IMR-90 (cell line): Measurements from ENCODE around the gene SH2B2. TPM values are rescaled to one million over a fixed set of nuclear protein-coding genes. Genes with fewer than 3 reads are reported as not detected.

Experiments
- ATAC-seq: fragments of 200-7000 bp; cut with Tn5 transposase; 2 replicates; pipeline ENCODE4 v1.9.1; 2020; ENCODE audit warnings: low read depth, mild to moderate bottlenecking, moderate library complexity
- BruUV-seq: library from RNA; stranded (reverse); fragments of 400-500 nt; replicated peaks from 2 replicates; lab custom pipeline; 2021; lab: Mats Ljungman, UMichigan
- CTCF ChIA-PET: fragments of 300-600 bp; formaldehyde crosslinking; extraction: SDS; loops from one replicate; lab custom pipeline; 2021; ENCODE audit warnings: antibody characterized with exemption; lab: Yijun Ruan, JAX
- POLR2A ChIA-PET: fragments of 300-600 bp; sonication (Branson Sonifier 250); formaldehyde crosslinking; loops from one replicate; lab custom pipeline; 2022; ENCODE audit warnings: antibody characterized with exemption; ENCODE audit not compliant: unreplicated experiment; lab: Charles Lee
- DNase-seq: peaks from one replicate; pipeline ENCODE4 v3.0.0; 2013
- H2AFZ ChIP-seq: replicated peaks from 2 replicates; pipeline ENCODE3; 2013; ENCODE audit warnings: low read length, mild to moderate bottlenecking; ENCODE audit not compliant: poor library complexity
- H2AK5ac ChIP-seq: 2 replicates; pipeline ENCODE4 v1.6.1; 2013; ENCODE audit warnings: low read depth, low read length, inconsistent platforms
- H2AK9ac ChIP-seq: replicated peaks from 2 replicates; pipeline ENCODE3; 2013; ENCODE audit warnings: mild to moderate bottlenecking, low read depth, low read length, moderate library complexity; ENCODE audit not compliant: poor library complexity
- H2BK120ac ChIP-seq: 2 replicates; pipeline ENCODE4 v1.6.1; 2013; ENCODE audit warnings: low read depth, low read length, inconsistent platforms
- H2BK15ac ChIP-seq: 3 replicates; pipeline ENCODE4 v1.6.1; 2013; ENCODE audit warnings: low read depth, low read length, inconsistent platforms
- H2BK20ac ChIP-seq: 2 replicates; pipeline ENCODE4 v1.6.1; 2013; ENCODE audit warnings: low read depth, mild to moderate bottlenecking, inconsistent platforms, low read length, moderate library complexity
- H2BK5ac ChIP-seq: 2 replicates; pipeline ENCODE4 v1.6.1; 2013; ENCODE audit warnings: mild to moderate bottlenecking, low read depth, low read length, inconsistent platforms; ENCODE audit not compliant: poor library complexity, severe bottlenecking
- H3K14ac ChIP-seq: replicated peaks from 2 replicates; pipeline ENCODE4 v1.6.1; 2013; ENCODE audit warnings: low read depth, low read length, inconsistent platforms
- H3K18ac ChIP-seq: 2 replicates; pipeline ENCODE4 v1.6.1; 2013; ENCODE audit warnings: low read depth, low read length, control low read depth
- H3K23ac ChIP-seq: 2 replicates; pipeline ENCODE4 v1.6.1; 2013; ENCODE audit warnings: low read depth, low read length, inconsistent platforms
- H3K27ac ChIP-seq: 2 replicates; pipeline ENCODE4 v1.5.1; 2013; ENCODE audit warnings: mild to moderate bottlenecking, control low read depth, low read length; ENCODE audit not compliant: insufficient read depth
- H3K27me3 ChIP-seq: 2 replicates; pipeline ENCODE4 v1.6.1; 2013; ENCODE audit warnings: low read length; ENCODE audit not compliant: control insufficient read depth, insufficient read depth
- H3K36me3 ChIP-seq: 2 replicates; pipeline ENCODE4 v1.6.1; 2013; ENCODE audit warnings: low read length, mixed read lengths; ENCODE audit not compliant: control insufficient read depth, insufficient read depth
- H3K4ac ChIP-seq: 2 replicates; pipeline ENCODE4 v1.6.1; 2013; ENCODE audit warnings: low read depth, low read length, inconsistent platforms
- H3K4me1 ChIP-seq: 2 replicates; pipeline ENCODE4 v1.6.1; 2013; ENCODE audit warnings: low read length, mixed read lengths; ENCODE audit not compliant: control insufficient read depth, insufficient read depth
- H3K4me2 ChIP-seq: 2 replicates; pipeline ENCODE4 v1.6.1; 2013; ENCODE audit warnings: low read depth, mild to moderate bottlenecking, control low read depth, low read length, moderate library complexity
- H3K4me3 ChIP-seq: 2 replicates; pipeline ENCODE4 v1.5.1; 2013; ENCODE audit warnings: low read depth, mild to moderate bottlenecking, control low read depth, low read length, moderate library complexity; ENCODE audit not compliant: insufficient read depth
- H3K56ac ChIP-seq: 2 replicates; pipeline ENCODE4 v1.6.1; 2013; ENCODE audit warnings: low read length, inconsistent platforms; ENCODE audit not compliant: insufficient read depth; ENCODE audit errors: extremely low read depth
- H3K79me1 ChIP-seq, 2 experiments: 2 replicates each; pipeline ENCODE4 v1.6.1; 2013; ENCODE audit warnings: low read length in 2 of 2, inconsistent platforms in 1 of 2, low read depth in 1 of 2
- H3K9ac ChIP-seq: 2 replicates; pipeline ENCODE4 v1.6.1; 2013; ENCODE audit warnings: low read depth, low read length, control low read depth
- H3K9me1 ChIP-seq: 2 replicates; pipeline ENCODE4 v1.6.1; 2013; ENCODE audit warnings: low read length, inconsistent platforms; ENCODE audit not compliant: insufficient read depth
- H3K9me3 ChIP-seq: 2 replicates; pipeline ENCODE4 v1.6.1; 2013; ENCODE audit warnings: low read length; ENCODE audit not compliant: control insufficient read depth, insufficient read depth
- H4K20me1 ChIP-seq: 2 replicates; pipeline ENCODE4 v1.6.1; 2013; ENCODE audit warnings: low read length, inconsistent platforms; ENCODE audit not compliant: insufficient read depth
- H4K5ac ChIP-seq: 2 replicates; pipeline ENCODE4 v1.6.1; 2013; ENCODE audit warnings: mild to moderate bottlenecking, low read depth, low read length, control low read depth
- H4K8ac ChIP-seq, 2 experiments: 2 replicates each; pipeline ENCODE4 v1.6.1; 2013; ENCODE audit warnings: low read depth in 2 of 2, low read length in 2 of 2, control low read depth in 1 of 2, inconsistent platforms in 1 of 2
- H4K91ac ChIP-seq: 2 replicates; pipeline ENCODE4 v1.6.1; 2013; ENCODE audit warnings: low read depth, low read length, inconsistent platforms; ENCODE audit not compliant: insufficient read depth
- BHLHE40 ChIP-seq: fragments of 150-350 bp; IDR thresholded peaks from 2 replicates; pipeline ENCODE4 v1.6.1; 2016; ENCODE audit warnings: mild to moderate bottlenecking, low read depth, low read length
- CEBPB ChIP-seq: IDR thresholded peaks from 2 replicates; pipeline ENCODE4 v1.6.1; 2012; ENCODE audit warnings: low read depth, low read length, improper control_type of control experiment
- CHD1 ChIP-seq: IDR thresholded peaks from 2 replicates; pipeline ENCODE4 v1.6.1; 2012; ENCODE audit warnings: low read depth, low read length, improper control_type of control experiment
- FOS ChIP-seq: fragments of 150-350 bp; IDR thresholded peaks from 2 replicates; pipeline ENCODE4 v1.6.1; 2016; ENCODE audit warnings: low read depth, low read length
- MAZ ChIP-seq: IDR thresholded peaks from 2 replicates; pipeline ENCODE4 v1.6.1; 2012; ENCODE audit warnings: low read depth, mild to moderate bottlenecking, low read length, improper control_type of control experiment, moderate library complexity, borderline replicate concordance
- MXI1 ChIP-seq: IDR thresholded peaks from 2 replicates; pipeline ENCODE4 v1.6.1; 2012; ENCODE audit warnings: low read depth, mild to moderate bottlenecking, low read length, moderate library complexity, borderline replicate concordance
- RAD21 ChIP-seq: IDR thresholded peaks from 2 replicates; pipeline ENCODE4 v1.6.1; 2012; ENCODE audit warnings: low read length, improper control_type of control experiment
- SMC3 ChIP-seq: fragments of 150-350 bp; IDR thresholded peaks from 2 replicates; pipeline ENCODE4 v1.6.1; 2016; ENCODE audit warnings: low read depth, mild to moderate bottlenecking, antibody characterized with exemption, low read length, moderate library complexity
- WGBS, 2 experiments: methylation state at CpG; one replicate each; pipeline versions ENCODE4 v1.1.5 to v1.1.7; 2013; ENCODE audit warnings: missing lambda C conversion rate in 2 of 2; ENCODE audit not compliant: insufficient read length in 1 of 2; ENCODE audit errors: extremely low coverage in 2 of 2; 5-methylcytosine and 5-hydroxymethylcytosine counted together
- dilution Hi-C: fragments of 300-500 bp; cut with HindIII; formaldehyde crosslinking; loops from one replicate; pipeline ENCODE4 v1.14.3; 2018; ENCODE audit warnings: low sequenced_read_pairs; ENCODE audit not compliant: unreplicated experiment
- in situ Hi-C: fragments of 300-500 bp; cut with MboI; formaldehyde crosslinking; loops from 3 replicates; pipeline ENCODE4 v1.14.3; 2019; ENCODE audit warnings: low sequenced_read_pairs, inconsistent platforms, mixed read lengths
- intact Hi-C: fragments of 100-400 bp; cut with micrococcal nuclease; formaldehyde crosslinking; loops from 2 replicates; pipeline ENCODE4 v1.10.0; 2022
- polyA plus RNA-seq, 3 experiments: library from polyadenylated mRNA; depleted of rRNA; stranded (reverse); fragments of >200 nt; gene quantifications; 2 replicates each; pipeline ENCODE4 v1.2.3, GENCODE V29; 2012; ENCODE audit warnings: low replicate concordance in 1 of 3
- total RNA-seq: library from RNA; depleted of rRNA; stranded (reverse); fragments of >200 nt; gene quantifications from 2 replicates; pipeline ENCODE4 v1.2.3, GENCODE V29; 2012

SH2B2 gene
- total and polyA plus RNA-seq, 2 of the 4 experiments (the other 2 are of a cell fraction): 0.36 to 0.99 TPM

DNA sequence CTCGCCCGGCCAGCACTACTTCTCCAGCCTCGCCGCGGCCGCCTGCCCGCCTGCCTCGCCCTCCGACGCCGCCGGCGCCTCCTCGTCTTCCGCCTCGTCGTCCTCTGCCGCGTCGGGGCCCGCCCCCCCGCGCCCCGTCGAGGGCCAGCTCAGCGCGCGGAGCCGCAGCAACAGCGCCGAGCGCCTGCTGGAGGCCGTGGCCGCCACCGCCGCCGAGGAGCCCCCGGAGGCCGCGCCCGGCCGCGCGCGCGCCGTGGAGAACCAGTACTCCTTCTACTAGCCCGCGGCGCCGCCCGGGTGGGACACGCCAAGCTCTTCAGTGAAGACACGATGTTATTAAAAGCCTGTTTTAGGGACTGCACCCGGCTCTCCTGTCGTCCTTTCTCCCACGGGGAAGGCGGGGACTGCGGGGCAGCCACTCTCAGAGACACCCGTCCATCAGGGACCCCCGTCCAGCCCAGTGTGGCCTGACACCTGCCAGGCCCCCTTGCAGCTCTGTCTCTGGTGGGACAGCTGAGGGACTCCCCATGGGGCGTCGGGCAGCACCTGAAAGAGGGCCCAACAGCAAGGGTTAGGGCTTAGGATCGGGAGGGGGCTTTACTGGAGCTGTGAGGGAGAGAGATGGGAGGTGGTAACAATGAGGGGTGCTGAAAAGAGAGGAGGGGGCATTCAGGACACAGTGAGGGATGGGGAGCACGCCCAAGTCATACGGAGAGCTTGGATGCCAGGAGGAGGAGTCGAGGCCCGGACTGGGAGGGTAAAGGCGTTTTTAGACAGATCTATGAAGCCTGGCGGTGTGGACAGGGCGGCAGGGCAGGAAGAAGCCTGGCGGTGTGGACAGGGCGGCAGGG is 34.9 kb downstream of the SH2B2 start (continued):
- no peak for TF ChIP-seq FOS

GRCh38 chr7:102322202-102322715 is 35.6 kb downstream of the SH2B2 start:
- Histone ChIP-seq H4K8ac (no peak overlapping the region), H3K9me1 (peaks cover 4% of the 10 kb centered on the region; the same call in 1 of the 2 replicates), H3K4ac (no peak overlapping the region), H3K14ac (no peak overlapping the region), H4K91ac (no peak overlapping the region), H2BK5ac (no peak overlapping the region), H2AK5ac (no peak overlapping the region), H3K4me3 (no peak overlapping the region), H3K4me1 (no peaks in the 10 kb centered on the region), H3K56ac (no peak overlapping the region), H3K9ac (no peak overlapping the region), H3K9me3 (no peaks in the 10 kb centered on the region), H3K79me1 (no peaks in the 10 kb centered on the region), H3K27ac (no peak overlapping the region), H4K20me1 (no peaks in the 10 kb centered on the region), H3K27me3 (peaks cover 4% of the 10 kb centered on the region), H2BK20ac (no peak overlapping the region), H3K18ac (no peak overlapping the region), H3K4me2 (no peak overlapping the region), H2BK15ac (no peak overlapping the region), H3K23ac (no peak overlapping the region), H2AFZ (no peak overlapping the region), H2AK9ac (no peak overlapping the region), H2BK120ac (no peak overlapping the region), H4K5ac (no peak overlapping the region), H3K36me3 (peaks cover 1% of the 10 kb centered on the region; the same call in 1 of the 2 replicates)
- TF ChIP-seq MAZ (no peak), CHD1 (no peak), RAD21 (no peak), CEBPB (no peak), BHLHE40 (no peak), MXI1 (no peak), SMC3 (no peak)
- ChIA-PET CTCF (no interaction called here), POLR2A (no interaction called here)
- no TSS peak for BruUV-seq
- in situ Hi-C loops (no loop called here), intact Hi-C loops (no loop called here), dilution Hi-C loops (no loop called here)
- DNase-seq: no peak
- no peak for ATAC-seq
- WGBS, 2 experiments: no CpG with 5 or more reads among the region's 8 CpGs
